Measurements from ENCODE around the gene CDH6.

DNA sequence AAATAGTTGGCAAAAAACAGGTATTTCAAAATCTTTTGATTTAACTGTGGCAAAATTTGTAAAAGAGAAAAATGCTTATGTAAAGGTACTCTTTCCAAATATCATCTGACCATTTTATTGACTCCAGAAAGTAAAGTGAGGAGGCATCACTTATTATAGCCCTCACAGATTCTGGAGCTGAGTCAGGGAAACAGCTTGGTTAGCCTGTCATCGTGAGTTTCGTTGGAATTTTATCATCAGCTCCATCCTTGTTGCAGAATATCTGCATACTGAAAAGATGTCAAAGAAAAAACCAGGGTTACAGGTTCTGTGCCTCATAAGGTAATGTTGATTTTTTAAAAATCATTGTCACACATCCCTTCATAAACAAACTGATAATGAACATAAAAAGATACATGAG lies 74.8 kb downstream of the CDH6 start:
- TF ChIP-seq GATA2 (IDR thresholded peaks at IDR 0.05; ENCODE audit: low read depth, low read length) (no peak), GATA3 (IDR thresholded peaks at IDR 0.05; ENCODE audit: low read depth, low read length) (no peak)
